IMR-90 (cell line): ENCODE measurements around the gene CASZ1. TPM values are rescaled to one million over a fixed set of nuclear protein-coding genes. Genes with fewer than 3 reads are reported as not detected.
A peak's percentile ranks its signal among the peaks of the same experiment; 100 is the strongest.

Source experiments
- ATAC-seq: fragments of 200-7000 bp; cut with Tn5 transposase; 2 replicates; pipeline ENCODE4 v1.9.1; 2020; ENCODE audit warnings: low read depth, mild to moderate bottlenecking, moderate library complexity
- BruUV-seq: library from RNA; stranded (reverse); fragments of 400-500 nt; replicated peaks from 2 replicates; lab custom pipeline; 2021; lab: Mats Ljungman, UMichigan
- CTCF ChIA-PET: fragments of 300-600 bp; formaldehyde crosslinking; extraction: SDS; loops from one replicate; lab custom pipeline; 2021; ENCODE audit warnings: antibody characterized with exemption; lab: Yijun Ruan, JAX
- POLR2A ChIA-PET: fragments of 300-600 bp; sonication (Branson Sonifier 250); formaldehyde crosslinking; loops from one replicate; lab custom pipeline; 2022; ENCODE audit warnings: antibody characterized with exemption; ENCODE audit not compliant: unreplicated experiment; lab: Charles Lee
- DNase-seq: peaks from one replicate; pipeline ENCODE4 v3.0.0; 2013
- H2AFZ ChIP-seq: replicated peaks from 2 replicates; pipeline ENCODE3; 2013; ENCODE audit warnings: low read length, mild to moderate bottlenecking; ENCODE audit not compliant: poor library complexity
- H2AK5ac ChIP-seq: 2 replicates; pipeline ENCODE4 v1.6.1; 2013; ENCODE audit warnings: low read depth, low read length, inconsistent platforms
- H2AK9ac ChIP-seq: replicated peaks from 2 replicates; pipeline ENCODE3; 2013; ENCODE audit warnings: mild to moderate bottlenecking, low read depth, low read length, moderate library complexity; ENCODE audit not compliant: poor library complexity
- H2BK120ac ChIP-seq: 2 replicates; pipeline ENCODE4 v1.6.1; 2013; ENCODE audit warnings: low read depth, low read length, inconsistent platforms
- H2BK15ac ChIP-seq: 3 replicates; pipeline ENCODE4 v1.6.1; 2013; ENCODE audit warnings: low read depth, low read length, inconsistent platforms
- H2BK20ac ChIP-seq: 2 replicates; pipeline ENCODE4 v1.6.1; 2013; ENCODE audit warnings: low read depth, mild to moderate bottlenecking, inconsistent platforms, low read length, moderate library complexity
- H2BK5ac ChIP-seq: 2 replicates; pipeline ENCODE4 v1.6.1; 2013; ENCODE audit warnings: mild to moderate bottlenecking, low read depth, low read length, inconsistent platforms; ENCODE audit not compliant: poor library complexity, severe bottlenecking
- H3K14ac ChIP-seq: replicated peaks from 2 replicates; pipeline ENCODE4 v1.6.1; 2013; ENCODE audit warnings: low read depth, low read length, inconsistent platforms
- H3K18ac ChIP-seq: 2 replicates; pipeline ENCODE4 v1.6.1; 2013; ENCODE audit warnings: low read depth, low read length, control low read depth
- H3K23ac ChIP-seq: 2 replicates; pipeline ENCODE4 v1.6.1; 2013; ENCODE audit warnings: low read depth, low read length, inconsistent platforms
- H3K27ac ChIP-seq: 2 replicates; pipeline ENCODE4 v1.5.1; 2013; ENCODE audit warnings: mild to moderate bottlenecking, control low read depth, low read length; ENCODE audit not compliant: insufficient read depth
- H3K27me3 ChIP-seq: 2 replicates; pipeline ENCODE4 v1.6.1; 2013; ENCODE audit warnings: low read length; ENCODE audit not compliant: control insufficient read depth, insufficient read depth
- H3K36me3 ChIP-seq: 2 replicates; pipeline ENCODE4 v1.6.1; 2013; ENCODE audit warnings: low read length, mixed read lengths; ENCODE audit not compliant: control insufficient read depth, insufficient read depth
- H3K4ac ChIP-seq: 2 replicates; pipeline ENCODE4 v1.6.1; 2013; ENCODE audit warnings: low read depth, low read length, inconsistent platforms
- H3K4me1 ChIP-seq: 2 replicates; pipeline ENCODE4 v1.6.1; 2013; ENCODE audit warnings: low read length, mixed read lengths; ENCODE audit not compliant: control insufficient read depth, insufficient read depth
- H3K4me2 ChIP-seq: 2 replicates; pipeline ENCODE4 v1.6.1; 2013; ENCODE audit warnings: low read depth, mild to moderate bottlenecking, control low read depth, low read length, moderate library complexity
- H3K4me3 ChIP-seq: 2 replicates; pipeline ENCODE4 v1.5.1; 2013; ENCODE audit warnings: low read depth, mild to moderate bottlenecking, control low read depth, low read length, moderate library complexity; ENCODE audit not compliant: insufficient read depth
- H3K56ac ChIP-seq: 2 replicates; pipeline ENCODE4 v1.6.1; 2013; ENCODE audit warnings: low read length, inconsistent platforms; ENCODE audit not compliant: insufficient read depth; ENCODE audit errors: extremely low read depth
- H3K79me1 ChIP-seq, 2 experiments: 2 replicates each; pipeline ENCODE4 v1.6.1; 2013; ENCODE audit warnings: low read length in 2 of 2, inconsistent platforms in 1 of 2, low read depth in 1 of 2
- H3K9ac ChIP-seq: 2 replicates; pipeline ENCODE4 v1.6.1; 2013; ENCODE audit warnings: low read depth, low read length, control low read depth
- H3K9me1 ChIP-seq: 2 replicates; pipeline ENCODE4 v1.6.1; 2013; ENCODE audit warnings: low read length, inconsistent platforms; ENCODE audit not compliant: insufficient read depth
- H3K9me3 ChIP-seq: 2 replicates; pipeline ENCODE4 v1.6.1; 2013; ENCODE audit warnings: low read length; ENCODE audit not compliant: control insufficient read depth, insufficient read depth
- H4K20me1 ChIP-seq: 2 replicates; pipeline ENCODE4 v1.6.1; 2013; ENCODE audit warnings: low read length, inconsistent platforms; ENCODE audit not compliant: insufficient read depth
- H4K5ac ChIP-seq: 2 replicates; pipeline ENCODE4 v1.6.1; 2013; ENCODE audit warnings: mild to moderate bottlenecking, low read depth, low read length, control low read depth
- H4K8ac ChIP-seq, 2 experiments: 2 replicates each; pipeline ENCODE4 v1.6.1; 2013; ENCODE audit warnings: low read depth in 2 of 2, low read length in 2 of 2, control low read depth in 1 of 2, inconsistent platforms in 1 of 2
- H4K91ac ChIP-seq: 2 replicates; pipeline ENCODE4 v1.6.1; 2013; ENCODE audit warnings: low read depth, low read length, inconsistent platforms; ENCODE audit not compliant: insufficient read depth
- CHD1 ChIP-seq: IDR thresholded peaks from 2 replicates; pipeline ENCODE4 v1.6.1; 2012; ENCODE audit warnings: low read depth, low read length, improper control_type of control experiment
- FOS ChIP-seq: fragments of 150-350 bp; IDR thresholded peaks from 2 replicates; pipeline ENCODE4 v1.6.1; 2016; ENCODE audit warnings: low read depth, low read length
- MAFK ChIP-seq: IDR thresholded peaks from 2 replicates; pipeline ENCODE4 v1.6.1; 2012; ENCODE audit warnings: low read depth, low read length, improper control_type of control experiment
- MAZ ChIP-seq: IDR thresholded peaks from 2 replicates; pipeline ENCODE4 v1.6.1; 2012; ENCODE audit warnings: low read depth, mild to moderate bottlenecking, low read length, improper control_type of control experiment, moderate library complexity, borderline replicate concordance
- MXI1 ChIP-seq: IDR thresholded peaks from 2 replicates; pipeline ENCODE4 v1.6.1; 2012; ENCODE audit warnings: low read depth, mild to moderate bottlenecking, low read length, moderate library complexity, borderline replicate concordance
- NFE2L2 ChIP-seq: fragments of 150-350 bp; IDR thresholded peaks from 2 replicates; pipeline ENCODE4 v1.6.1; 2016; ENCODE audit warnings: low read depth, mild to moderate bottlenecking, low read length
- POLR2A ChIP-seq: IDR thresholded peaks from 2 replicates; pipeline ENCODE4 v1.6.1; 2012; ENCODE audit warnings: mild to moderate bottlenecking, low read depth, low read length
- RAD21 ChIP-seq: IDR thresholded peaks from 2 replicates; pipeline ENCODE4 v1.6.1; 2012; ENCODE audit warnings: low read length, improper control_type of control experiment
- SMC3 ChIP-seq: fragments of 150-350 bp; IDR thresholded peaks from 2 replicates; pipeline ENCODE4 v1.6.1; 2016; ENCODE audit warnings: low read depth, mild to moderate bottlenecking, antibody characterized with exemption, low read length, moderate library complexity
- WGBS, 2 experiments: methylation state at CpG; one replicate each; pipeline versions ENCODE4 v1.1.5 to v1.1.7; 2013; ENCODE audit warnings: missing lambda C conversion rate in 2 of 2; ENCODE audit not compliant: insufficient read length in 1 of 2; ENCODE audit errors: extremely low coverage in 2 of 2; 5-methylcytosine and 5-hydroxymethylcytosine counted together
- dilution Hi-C: fragments of 300-500 bp; cut with HindIII; formaldehyde crosslinking; loops from one replicate; pipeline ENCODE4 v1.14.3; 2018; ENCODE audit warnings: low sequenced_read_pairs; ENCODE audit not compliant: unreplicated experiment
- in situ Hi-C: fragments of 300-500 bp; cut with MboI; formaldehyde crosslinking; loops from 3 replicates; pipeline ENCODE4 v1.14.3; 2019; ENCODE audit warnings: low sequenced_read_pairs, inconsistent platforms, mixed read lengths
- intact Hi-C: fragments of 100-400 bp; cut with micrococcal nuclease; formaldehyde crosslinking; loops from 2 replicates; pipeline ENCODE4 v1.10.0; 2022
- polyA plus RNA-seq, 3 experiments: library from polyadenylated mRNA; depleted of rRNA; stranded (reverse); fragments of >200 nt; gene quantifications; 2 replicates each; pipeline ENCODE4 v1.2.3, GENCODE V29; 2012; ENCODE audit warnings: low replicate concordance in 1 of 3
- total RNA-seq: library from RNA; depleted of rRNA; stranded (reverse); fragments of >200 nt; gene quantifications from 2 replicates; pipeline ENCODE4 v1.2.3, GENCODE V29; 2012
- TF ChIP-seq, protein P1 (sequence below): fragments of 150-350 bp; IDR thresholded peaks from 2 replicates; pipeline ENCODE4 v1.6.1; 2017; ENCODE audit warnings: mild to moderate bottlenecking, antibody characterized with exemption, low read length, low read depth
- TF ChIP-seq, protein P2 (sequence below): conservative IDR thresholded peaks from 2 replicates; pipeline ENCODE4 v1.5.1; 2012; ENCODE audit warnings: mild to moderate bottlenecking, low read depth, low read length, improper control_type of control experiment

Gene CASZ1
- total and polyA plus RNA-seq, 2 of the 4 experiments (the other 2 are of a cell fraction), result 0.18 to 0.24 TPM

DNA sequence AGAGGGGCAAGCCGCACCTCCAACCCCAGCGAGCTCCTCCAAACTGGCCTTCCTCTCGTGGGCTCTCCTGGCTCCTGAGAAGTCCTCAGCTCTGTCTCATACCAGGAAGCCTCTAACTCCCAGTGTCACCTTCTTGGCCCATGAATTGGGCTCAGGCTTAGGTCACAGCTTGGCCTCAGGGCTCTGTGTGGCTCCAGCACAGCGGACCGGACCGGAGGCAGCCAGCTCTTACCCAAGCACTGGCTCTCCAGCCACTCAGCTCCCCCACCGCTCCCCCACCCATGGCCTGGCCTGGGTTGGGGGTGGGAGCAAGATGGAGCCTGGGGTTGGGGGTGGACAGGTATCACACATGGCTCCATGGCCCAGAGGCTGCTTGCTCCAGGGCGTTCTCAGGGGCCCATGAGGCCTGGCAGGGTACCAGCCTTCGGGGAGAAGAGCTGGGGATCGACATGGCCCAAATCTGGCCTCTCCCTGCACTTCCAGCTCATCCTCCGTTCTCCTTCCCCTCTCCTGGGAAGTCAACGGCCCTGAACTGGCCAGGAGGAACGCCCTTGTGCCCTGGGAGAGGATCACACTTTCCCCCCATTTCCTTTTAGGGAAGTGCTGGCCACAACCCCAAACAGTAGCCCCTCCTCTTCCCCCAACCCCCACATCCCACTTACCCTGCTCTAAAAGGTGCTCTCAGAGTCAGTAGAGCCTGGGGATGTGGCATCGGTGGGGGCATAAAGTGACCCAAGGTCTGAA, 97.5 kb downstream of the CASZ1 start (continued):
- no peak for TF ChIP-seq MAZ

DNA sequence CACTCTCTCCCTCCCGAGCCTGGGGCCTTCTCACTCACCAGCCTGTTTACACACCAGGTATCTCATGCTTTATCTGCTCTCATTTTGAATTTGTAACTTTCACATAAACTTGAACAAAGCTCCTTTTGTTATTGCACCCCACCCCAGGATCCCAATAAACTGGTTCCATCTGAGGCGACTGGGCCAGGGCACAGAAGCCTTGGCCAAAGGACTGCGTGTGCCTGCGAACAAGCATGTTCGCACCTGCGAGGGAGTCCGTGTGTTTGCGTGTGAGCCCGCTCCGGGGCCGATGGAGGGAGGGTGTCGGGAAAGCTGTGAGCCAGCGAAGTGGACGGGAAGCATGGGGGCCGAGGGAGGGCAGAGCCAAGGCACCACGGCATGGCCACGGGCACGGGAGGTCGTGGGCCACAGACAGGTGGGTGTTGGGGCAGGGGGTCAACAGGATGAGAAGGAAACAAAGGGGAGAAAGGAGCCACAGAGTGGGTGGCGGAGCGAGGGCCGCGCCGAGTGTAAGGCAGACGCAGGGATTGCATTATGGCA, 98.8 kb downstream of the CASZ1 start:
- Histone ChIP-seq H3K14ac (no peak overlapping the region), H3K79me1 (no peaks in the 10 kb centered on the region), H3K4ac (no peak overlapping the region), H3K9me1 (no peaks in the 10 kb centered on the region), H4K91ac (no peak overlapping the region), H2AK9ac (no peak overlapping the region), H4K20me1 (no peaks in the 10 kb centered on the region), H3K4me3 (no peak overlapping the region), H3K23ac (no peak overlapping the region), H2BK5ac (no peak overlapping the region), H2BK20ac (no peak overlapping the region), H3K9ac (no peak overlapping the region), H2BK15ac (no peak overlapping the region), H3K9me3 (no peaks in the 10 kb centered on the region), H2AK5ac (no peak overlapping the region), H3K4me2 (no peak overlapping the region), H3K36me3 (no peaks in the 10 kb centered on the region), H3K4me1 (no peaks in the 10 kb centered on the region; the same call in 1 of the 2 replicates), H3K27ac (no peak overlapping the region), H2AFZ (peak overlapping the region; percentile 28), H3K18ac (no peak overlapping the region), H2BK120ac (no peak overlapping the region), H3K27me3 (peaks cover 53% of the 10 kb centered on the region), H4K5ac (no peak overlapping the region), H4K8ac (no peak overlapping the region), H3K56ac (no peak overlapping the region)
- POLR2A ChIA-PET, result no interaction called here
- ATAC-seq, result no peak
- intact Hi-C loops, result loop anchor here (10.0 kb wide), 1 partner anchor 167 kb away; no protein-coding TSS in a partner anchor
- dilution Hi-C loops, result no loop called here
- no peak for DNase-seq
- no peak for TF ChIP-seq MXI1
- TF ChIP-seq POLR2A, result no peak
- TF ChIP-seq CHD1, result no peak
- TF ChIP-seq NFE2L2, result no peak
- TF ChIP-seq, protein P1, sequence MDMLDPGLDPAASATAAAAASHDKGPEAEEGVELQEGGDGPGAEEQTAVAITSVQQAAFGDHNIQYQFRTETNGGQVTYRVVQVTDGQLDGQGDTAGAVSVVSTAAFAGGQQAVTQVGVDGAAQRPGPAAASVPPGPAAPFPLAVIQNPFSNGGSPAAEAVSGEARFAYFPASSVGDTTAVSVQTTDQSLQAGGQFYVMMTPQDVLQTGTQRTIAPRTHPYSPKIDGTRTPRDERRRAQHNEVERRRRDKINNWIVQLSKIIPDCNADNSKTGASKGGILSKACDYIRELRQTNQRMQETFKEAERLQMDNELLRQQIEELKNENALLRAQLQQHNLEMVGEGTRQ, result no peak
- TF ChIP-seq, protein P2, sequence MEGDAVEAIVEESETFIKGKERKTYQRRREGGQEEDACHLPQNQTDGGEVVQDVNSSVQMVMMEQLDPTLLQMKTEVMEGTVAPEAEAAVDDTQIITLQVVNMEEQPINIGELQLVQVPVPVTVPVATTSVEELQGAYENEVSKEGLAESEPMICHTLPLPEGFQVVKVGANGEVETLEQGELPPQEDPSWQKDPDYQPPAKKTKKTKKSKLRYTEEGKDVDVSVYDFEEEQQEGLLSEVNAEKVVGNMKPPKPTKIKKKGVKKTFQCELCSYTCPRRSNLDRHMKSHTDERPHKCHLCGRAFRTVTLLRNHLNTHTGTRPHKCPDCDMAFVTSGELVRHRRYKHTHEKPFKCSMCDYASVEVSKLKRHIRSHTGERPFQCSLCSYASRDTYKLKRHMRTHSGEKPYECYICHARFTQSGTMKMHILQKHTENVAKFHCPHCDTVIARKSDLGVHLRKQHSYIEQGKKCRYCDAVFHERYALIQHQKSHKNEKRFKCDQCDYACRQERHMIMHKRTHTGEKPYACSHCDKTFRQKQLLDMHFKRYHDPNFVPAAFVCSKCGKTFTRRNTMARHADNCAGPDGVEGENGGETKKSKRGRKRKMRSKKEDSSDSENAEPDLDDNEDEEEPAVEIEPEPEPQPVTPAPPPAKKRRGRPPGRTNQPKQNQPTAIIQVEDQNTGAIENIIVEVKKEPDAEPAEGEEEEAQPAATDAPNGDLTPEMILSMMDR, result no peak
- no peak for TF ChIP-seq RAD21
- no peak for TF ChIP-seq FOS
- no peak for TF ChIP-seq MAFK
- no peak for TF ChIP-seq MAZ
- no peak for TF ChIP-seq SMC3
- in situ Hi-C loops, result loop anchor here (10.0 kb wide), 1 partner anchor 173 kb away; no protein-coding TSS in a partner anchor
- BruUV-seq, result no TSS peak
- CTCF ChIA-PET, result no interaction called here
- 89% methylated on average over 20 of the region's 25 CpGs; no CpG with 5 or more reads in 1 of the 2 experiments for WGBS, 2 experiments
